GM21423 (cell line): Measurements from ENCODE around the gene SETD3.

Experiments used
- ATAC-seq: cut with Tn5 transposase; IDR thresholded peaks from one replicate; pipeline ENCODE4 v1.9.1; 2021; ENCODE audit warnings: mild to moderate bottlenecking, moderate library complexity; ENCODE audit not compliant: unreplicated experiment

The SETD3 gene

DNA sequence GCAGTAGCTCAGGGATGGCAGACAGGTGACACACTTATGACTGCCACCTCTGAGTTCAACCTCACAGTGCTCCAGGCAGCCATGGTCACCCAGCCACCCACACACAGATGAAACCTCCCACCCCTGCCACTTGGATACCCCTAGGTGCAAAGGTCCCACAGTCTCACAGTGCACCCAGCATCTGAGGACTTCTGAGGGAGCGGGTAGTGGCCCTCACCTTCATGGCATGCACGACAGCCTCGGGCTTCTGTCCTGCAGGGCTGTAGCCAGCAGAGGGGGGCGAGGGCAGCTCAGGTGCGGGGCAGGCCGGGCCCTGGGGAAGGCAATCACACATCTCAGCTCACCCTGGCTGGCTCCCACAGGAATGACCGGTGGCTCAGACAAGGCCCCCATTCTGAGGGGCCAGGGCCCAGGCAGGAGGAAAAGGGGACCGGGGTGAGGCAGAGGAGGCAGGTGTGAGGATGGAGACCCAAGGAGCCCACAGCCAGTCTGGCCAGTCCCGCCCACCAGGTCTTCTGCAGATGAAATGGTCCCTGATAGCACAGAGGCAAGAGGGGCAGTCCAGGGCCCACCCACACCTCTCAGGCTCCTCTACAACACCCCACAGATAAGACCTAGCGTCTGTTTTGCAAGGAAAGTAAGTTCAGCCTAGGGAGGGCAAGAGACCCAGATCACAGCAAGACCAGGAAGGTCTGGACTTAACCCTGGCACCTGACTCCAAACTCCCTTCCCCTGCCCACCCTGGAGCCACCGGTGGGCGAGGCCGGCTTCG, 36.4 kb upstream of the SETD3 start:
- no peak for ATAC-seq

DNA sequence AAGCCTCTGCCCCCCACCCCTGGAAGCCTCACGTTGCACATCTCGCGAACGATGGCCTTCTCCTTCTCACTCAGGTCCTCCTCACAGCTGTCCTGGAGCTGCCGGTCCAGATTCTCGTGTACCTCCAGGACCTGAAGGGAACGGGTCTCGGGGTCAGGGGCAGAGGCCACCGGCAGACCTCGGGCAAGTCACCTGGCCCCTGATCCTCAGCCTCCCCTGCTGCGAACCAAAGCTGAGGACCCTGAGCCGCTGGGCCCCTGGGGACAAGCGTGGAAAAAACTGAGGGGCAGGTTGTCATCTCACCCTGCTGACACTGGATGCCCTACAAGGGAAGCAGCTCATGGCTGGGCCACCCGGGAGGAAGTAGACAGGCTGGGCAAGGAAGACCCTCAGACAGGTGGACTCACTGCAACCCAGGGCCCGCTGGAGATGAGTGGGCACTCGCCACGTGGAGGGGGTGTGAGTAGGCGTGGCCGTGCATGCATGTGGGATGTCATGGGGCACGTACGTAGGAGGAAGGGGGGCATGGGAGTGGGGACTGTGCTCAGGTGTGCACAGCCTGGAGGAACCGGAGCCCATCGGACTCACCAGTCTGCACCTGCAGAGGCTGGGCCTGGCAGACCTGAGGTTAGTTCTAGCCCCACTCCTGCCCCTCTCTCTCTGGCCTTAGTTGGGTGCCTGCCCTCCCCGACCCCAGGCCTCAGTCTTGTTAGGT, 35.7 kb upstream of the SETD3 start:
- ATAC-seq: no peak

DNA sequence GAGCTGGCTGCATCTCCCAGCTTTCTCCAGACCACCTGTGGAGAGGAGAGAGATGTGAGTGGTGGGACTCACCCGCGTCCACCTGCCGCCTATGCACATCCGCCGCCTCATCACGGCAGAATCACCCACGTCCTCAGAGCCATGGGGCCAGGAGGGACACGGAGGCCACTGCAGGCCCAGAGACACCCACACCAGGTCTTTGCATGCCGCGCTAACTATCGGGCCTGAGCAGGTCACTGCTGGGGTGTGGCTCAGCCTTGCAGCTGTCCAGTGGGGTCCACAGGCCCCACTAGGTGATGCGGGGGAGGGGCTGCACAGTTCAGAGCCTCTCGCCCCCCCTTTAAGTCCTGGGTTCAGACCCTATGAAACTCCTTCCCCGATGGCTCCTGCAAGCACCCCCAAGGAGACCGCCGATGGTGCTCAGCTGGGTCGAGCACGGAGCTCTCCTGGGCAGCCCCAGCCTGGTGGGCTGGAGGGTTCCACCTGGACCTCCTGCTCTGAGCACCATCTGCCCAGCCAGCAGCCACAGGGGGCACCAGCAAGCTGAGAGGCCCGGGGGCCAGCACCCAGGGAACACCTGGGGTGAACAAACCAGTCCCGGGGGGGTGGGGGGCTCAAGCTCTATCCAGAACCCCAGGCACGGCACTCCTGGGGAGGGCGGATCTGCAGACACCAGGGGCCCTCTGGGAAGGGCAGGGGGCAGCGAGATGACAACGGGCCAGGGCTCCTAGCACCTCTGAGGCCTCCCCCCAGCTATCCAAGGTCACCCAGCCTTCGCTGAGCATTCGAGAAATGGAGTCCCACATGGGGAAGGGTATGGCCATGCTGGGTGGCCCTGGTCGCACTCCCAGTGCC, 34.9 kb upstream of the SETD3 start:
- ATAC-seq: no peak

DNA sequence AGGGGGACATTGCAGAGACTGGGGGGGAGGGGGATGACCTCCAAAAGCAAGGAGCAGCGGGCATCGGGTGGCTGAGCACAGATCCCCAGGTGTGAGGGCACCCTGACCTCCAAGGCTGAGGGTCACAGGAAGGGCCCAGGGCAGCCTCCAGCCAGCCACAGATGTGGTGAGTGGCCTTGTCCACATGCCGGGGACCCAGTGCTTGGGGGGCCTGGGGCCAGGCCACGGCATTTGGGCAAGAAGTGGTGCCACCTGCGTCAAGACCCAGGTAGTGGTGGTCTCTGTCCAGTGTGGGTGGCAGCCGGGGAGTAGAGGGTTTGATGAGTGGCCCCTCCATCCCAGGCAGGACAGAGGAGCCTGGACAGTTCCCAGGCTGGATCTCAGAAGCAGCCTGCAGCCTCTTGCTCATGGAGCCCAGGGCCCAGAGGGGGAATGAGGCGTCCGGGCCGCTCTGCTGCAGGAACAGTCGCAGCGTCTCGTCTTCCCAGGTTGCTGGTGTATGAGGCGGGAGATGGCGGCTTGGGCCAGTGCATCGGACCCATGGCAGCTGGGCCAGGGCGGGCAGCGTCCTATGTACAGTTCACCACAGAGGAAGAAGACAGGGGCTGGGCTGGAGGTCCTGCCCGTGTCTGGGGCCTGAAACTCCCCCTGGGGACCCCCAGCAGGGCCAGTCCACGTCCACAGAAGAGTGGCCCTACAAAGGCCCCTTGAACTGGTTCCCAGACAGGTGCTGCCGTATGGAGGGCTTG, 34.1 kb upstream of the SETD3 start:
- ATAC-seq: no peak

DNA sequence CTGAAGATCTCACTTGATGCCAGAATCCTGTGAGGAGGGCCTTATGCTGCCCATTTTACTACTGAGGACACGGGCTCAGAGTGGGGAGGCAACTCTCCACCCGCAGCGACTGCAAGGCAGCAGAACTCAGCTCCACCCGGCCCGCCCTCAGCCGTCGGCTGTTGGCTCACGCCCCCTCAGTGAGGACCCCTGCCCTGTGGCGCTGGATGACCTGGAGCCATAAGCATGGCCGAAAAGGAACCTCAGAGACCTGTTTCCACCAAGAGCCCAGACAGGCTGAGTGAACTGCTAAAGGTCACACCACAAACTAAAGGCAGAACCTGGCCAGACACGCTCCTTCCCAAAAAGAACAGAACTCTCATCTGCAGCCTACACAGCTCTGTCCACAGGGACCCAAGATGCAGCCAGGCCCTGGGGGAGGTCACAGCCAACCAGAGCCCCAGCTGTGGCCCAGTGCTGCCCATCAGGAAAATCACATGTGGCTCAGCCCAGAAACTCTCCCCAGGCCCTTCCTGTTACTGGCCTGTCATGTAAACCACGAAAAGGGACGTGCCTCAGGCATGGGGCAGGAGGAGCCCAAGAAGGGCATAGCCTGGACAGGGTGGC, 33.4 kb upstream of the SETD3 start:
- no peak for ATAC-seq

- no peak for ATAC-seq
Observed at GRCh38 chr14:99513183-99513694, 32.6 kb upstream of the SETD3 start.

GRCh38 chr14:99512571-99513182, 32.0 kb upstream of the SETD3 start:
- ATAC-seq: no peak

GRCh38 chr14:99512110-99512449, 31.4 kb upstream of the SETD3 start:
- no peak for ATAC-seq

DNA sequence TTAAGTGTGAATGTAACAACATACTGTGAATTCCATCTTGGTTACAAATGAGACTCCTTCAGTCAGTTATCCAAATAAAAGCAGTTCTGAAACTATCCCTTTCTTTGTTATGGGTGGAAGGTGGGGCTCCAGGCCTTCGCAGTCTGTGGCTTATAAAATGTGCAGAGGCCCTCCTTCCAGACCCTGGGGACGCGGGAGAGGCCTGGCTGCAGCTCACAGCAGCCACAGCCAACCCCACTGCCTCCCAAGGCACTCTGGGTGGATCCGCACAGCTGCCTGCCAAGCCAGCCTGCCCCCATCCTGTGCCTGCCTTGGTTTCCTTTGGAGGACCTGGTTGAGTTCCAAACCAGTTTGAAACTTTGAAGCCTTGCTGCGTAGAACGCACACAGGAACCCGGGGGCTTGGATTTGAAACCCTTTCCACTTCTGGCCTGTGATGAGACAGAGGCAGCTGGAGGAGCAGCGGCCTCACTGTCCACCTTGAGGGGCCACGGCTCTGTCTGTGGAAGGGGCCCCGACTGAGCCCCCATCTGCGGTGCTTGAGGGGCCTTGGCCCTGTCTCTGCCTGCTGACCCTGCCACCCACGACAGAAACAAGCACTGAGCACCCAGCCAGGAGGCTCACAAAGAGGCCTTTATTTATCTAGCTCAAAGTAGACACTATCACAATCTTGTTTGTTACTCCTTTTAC, 30.9 kb upstream of the SETD3 start:
- no peak for ATAC-seq

GRCh38 chr14:99510556-99511139, 30.0 kb upstream of the SETD3 start:
- no peak for ATAC-seq

DNA sequence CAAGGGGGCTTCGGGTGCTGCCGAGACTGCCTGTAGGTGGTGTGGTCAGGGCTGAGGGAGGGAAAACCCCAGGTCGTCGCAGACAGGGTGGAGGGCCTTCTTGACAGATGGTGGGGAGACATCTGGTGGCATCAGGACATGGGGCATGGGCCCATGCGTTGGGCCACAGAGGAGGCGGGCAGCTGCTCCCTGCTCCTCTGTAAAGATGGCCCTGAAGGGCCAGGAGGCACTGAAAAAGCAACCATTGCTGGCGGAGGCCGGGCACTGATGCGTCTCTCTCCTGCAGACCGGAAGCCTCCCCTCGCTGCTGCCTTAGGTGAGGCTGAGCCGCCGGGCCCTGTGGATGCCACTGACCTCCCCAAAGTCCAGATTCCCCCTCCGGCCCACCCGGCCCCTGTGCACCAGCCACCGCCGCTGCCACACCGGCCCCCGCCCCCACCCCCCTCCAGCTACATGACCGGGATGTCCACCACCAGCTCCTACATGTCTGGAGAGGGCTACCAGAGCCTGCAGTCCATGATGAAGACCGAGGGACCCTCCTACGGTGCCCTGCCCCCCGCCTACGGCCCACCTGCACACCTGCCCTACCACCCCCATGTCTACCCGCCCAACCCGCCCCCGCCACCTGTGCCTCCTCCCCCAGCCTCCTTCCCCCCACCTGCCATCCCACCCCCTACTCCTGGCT, 29.4 kb upstream of the SETD3 start:
- no peak for ATAC-seq

DNA sequence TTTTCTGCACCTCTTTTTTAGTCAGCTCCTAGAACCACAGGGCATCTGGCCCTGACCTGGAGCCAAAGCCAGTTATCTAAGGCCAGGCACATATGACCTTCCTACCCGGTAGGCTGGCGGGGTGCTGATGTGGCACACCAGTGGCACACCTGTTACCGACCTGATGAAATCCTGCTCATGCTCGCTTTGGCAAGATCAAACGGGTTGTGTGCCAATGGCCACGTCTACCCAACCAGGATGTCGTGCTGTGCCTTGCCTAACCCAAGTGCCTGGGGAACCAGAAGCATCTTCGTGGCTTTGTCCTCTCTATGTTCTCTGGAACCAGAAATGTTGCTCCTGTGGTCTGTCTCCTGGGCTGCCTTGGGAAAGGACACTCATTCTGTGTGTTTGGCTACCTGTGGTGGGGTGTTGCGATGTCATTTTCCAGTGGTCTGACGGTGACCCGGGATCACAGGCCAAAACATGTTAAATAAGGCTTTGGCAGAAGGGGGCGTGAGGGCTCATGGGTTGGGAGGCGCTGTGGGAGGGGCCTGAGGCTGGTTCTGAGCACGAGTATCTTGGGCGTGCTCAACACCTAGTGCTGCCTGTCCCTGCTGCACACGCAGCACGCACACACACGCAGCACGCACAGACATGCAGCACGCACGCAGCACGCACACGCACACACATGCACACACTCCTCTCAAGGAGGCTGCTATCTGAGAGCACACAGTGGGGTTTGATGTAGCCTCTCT, 28.4 kb upstream of the SETD3 start:
- ATAC-seq: no peak

GRCh38 chr14:99507860-99508640, 27.4 kb upstream of the SETD3 start:
- no peak for ATAC-seq

GRCh38 chr14:99506276-99506675, 25.6 kb upstream of the SETD3 start:
- no peak for ATAC-seq

DNA sequence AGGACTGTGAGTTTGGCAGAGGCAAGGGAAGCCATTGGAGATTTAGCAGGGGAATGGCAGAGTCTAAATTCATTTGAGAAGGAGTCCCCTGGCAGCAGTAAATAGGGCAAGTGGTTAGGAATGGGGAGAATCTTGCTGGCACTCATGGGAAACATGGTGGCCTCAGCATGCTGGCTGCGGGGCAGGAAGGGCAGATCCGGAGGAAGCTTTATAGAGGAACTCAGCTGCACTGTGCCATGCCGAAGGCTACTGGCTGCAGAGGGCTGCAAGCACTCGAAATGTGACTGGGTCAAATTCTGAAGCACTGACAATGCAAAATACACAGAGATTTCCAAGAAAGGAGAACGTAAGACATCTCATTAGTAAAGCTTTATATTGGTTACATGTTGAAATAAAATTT, 24.4 kb upstream of the SETD3 start:
- ATAC-seq: no peak

- no peak for ATAC-seq
Observed at GRCh38 chr14:99503848-99504453, 23.3 kb upstream of the SETD3 start.
